Stimulated activated CD8-positive, alpha-beta memory T cell treated with anti-CD3 and anti-CD28 coated beads, Interleukin-7, amount 100 ng/mL, for 48 hours (primary cell): Measurements from ENCODE around the gene XPNPEP2.

Source experiments
- DNase-seq, 2 donors: peaks; one replicate each; pipeline ENCODE4 v3.0.0-alpha.2; 2020; ENCODE audit warnings: low read depth in 1 of 2; ENCODE audit errors: extremely low read depth in 1 of 2

The XPNPEP2 gene

GRCh38 chrX:129748305-129748704 is 9.5 kb downstream of the XPNPEP2 start:
- DNase-seq: no peak

DNA sequence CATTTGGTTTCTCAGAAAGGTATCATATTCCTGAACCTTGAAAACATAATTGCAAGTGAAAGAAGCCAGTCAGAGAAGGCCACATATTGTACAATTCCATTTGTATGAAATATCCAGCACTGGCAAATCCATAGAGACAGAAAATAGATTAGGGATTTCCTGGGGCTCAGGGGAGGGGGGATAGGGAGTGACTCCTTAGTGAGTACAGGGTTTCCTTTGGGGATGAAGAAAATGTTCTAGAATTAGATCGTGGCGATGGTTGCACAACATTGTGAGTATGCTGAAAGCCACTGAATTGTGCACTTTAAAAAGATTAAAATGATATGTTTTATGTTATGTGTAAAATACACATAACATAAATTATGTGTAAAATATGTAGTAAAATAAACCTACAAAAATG is 10.3 kb downstream of the XPNPEP2 start:
- no peak for DNase-seq

DNA sequence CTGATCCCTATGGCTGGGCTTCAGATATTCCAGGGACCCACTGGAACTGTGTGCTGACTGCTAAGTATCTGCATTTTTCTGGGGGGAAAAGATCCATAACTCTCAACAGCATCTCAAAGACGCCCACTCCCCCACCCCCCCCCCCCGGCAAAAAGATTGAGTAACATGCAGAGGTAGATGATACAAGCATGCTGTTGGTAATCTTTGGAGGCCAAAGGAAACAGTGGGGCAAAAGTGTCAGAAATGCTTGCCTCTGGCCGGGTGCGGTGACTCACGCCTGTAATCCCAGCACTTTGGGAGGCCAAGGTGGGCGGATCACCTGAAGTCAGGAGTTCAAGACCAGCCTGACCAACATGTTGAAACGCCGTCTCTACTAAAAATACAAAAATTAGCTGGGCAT is 12.2 kb downstream of the XPNPEP2 start:
- no peak for DNase-seq

- DNase-seq: no peak
These were observed 15.6 kb downstream of the XPNPEP2 start for GRCh38 chrX:129754056-129755024.

- DNase-seq: no peak
These were observed 17.2 kb downstream of the XPNPEP2 start for GRCh38 chrX:129755779-129756650.

DNA sequence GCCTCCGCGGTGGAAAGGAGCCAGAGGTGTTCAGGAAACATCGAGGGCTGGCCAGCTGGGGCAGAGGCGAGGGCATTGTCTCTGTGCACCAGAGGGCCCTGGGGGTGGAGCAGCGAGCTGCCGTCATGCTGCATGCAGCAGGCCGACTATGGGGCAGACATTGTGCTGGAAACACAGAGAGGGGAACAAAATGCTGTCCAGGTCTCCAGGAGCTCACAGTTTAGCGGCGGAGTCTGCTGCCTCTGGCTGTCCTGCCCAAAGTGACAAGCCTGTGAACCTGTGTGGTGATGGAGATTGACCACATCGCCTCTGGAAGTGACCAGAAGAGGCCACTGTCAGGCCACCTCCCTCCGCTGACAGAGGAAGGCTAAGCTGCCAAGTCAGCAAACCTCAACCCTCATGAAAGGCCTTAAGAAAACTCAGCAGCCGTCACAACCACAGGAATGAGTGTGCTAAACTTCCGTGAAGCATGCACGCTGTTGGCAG is 20.8 kb downstream of the XPNPEP2 start:
- peak in 1 of 2 donors; percentile 53 for DNase-seq

GRCh38 chrX:129760155-129760554 is 21.4 kb downstream of the XPNPEP2 start:
- DNase-seq: no peak

GRCh38 chrX:129760981-129761380 is 22.2 kb downstream of the XPNPEP2 start:
- no peak for DNase-seq

- no peak for DNase-seq
These were observed 22.8 kb downstream of the XPNPEP2 start for GRCh38 chrX:129761596-129761995.

GRCh38 chrX:129762448-129762847 is 23.7 kb downstream of the XPNPEP2 start:
- DNase-seq: no peak

- DNase-seq: no peak
These were observed 24.9 kb downstream of the XPNPEP2 start for GRCh38 chrX:129763666-129764065.

DNA sequence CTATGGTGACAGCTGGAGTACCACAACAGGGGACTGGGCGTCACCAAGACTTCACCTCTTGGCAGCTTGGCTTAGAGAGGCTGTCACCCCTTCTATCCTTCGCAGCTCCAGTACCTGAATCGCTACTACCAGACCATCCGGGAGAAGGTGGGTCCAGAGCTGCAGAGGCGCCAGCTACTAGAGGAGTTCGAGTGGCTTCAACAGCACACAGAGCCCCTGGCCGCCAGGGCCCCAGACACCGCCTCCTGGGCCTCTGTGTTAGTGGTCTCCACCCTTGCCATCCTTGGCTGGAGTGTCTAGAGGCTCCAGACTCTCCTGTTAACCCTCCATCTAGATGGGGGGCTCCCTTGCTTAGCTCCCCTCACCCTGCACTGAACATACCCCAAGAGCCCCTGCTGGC is 29.4 kb downstream of the XPNPEP2 start:
- no peak for DNase-seq

- no peak for DNase-seq
These were observed 30.0 kb downstream of the XPNPEP2 start for GRCh38 chrX:129768586-129769466.

DNA sequence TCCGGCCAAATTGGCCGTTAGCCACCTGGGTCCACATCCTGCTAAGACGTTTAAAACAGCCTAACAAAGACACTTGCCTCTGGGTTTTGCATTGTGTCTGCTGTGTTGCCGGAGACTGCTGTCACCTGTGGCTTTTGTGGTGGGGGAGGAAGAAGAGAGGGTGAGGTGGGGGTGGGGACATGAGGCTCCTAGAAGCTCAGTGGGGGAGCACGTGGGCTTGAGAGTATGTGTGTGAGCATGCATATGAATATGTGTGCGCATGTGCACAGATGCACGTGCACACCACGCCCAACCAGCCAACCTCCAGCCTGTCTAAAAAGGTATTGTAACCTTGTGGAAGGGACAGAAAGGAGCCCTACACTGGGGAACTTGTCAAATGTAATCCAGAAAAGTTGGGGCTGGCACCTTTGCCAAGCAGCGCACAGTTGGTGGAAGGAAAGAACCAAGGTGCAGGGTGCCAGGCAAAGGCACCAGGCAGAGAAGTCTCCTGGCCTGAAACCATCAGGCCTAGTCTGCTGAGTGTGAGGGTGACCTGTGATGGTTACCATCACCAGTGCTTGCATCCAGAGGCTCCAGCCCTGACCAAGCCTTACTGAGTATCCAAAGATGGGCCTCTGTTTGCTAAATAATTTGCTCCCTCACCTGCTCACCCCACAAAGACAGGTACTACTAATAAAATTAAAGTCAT is 30.8 kb downstream of the XPNPEP2 start:
- DNase-seq: peak in 1 of 2 donors; percentile 56

DNA sequence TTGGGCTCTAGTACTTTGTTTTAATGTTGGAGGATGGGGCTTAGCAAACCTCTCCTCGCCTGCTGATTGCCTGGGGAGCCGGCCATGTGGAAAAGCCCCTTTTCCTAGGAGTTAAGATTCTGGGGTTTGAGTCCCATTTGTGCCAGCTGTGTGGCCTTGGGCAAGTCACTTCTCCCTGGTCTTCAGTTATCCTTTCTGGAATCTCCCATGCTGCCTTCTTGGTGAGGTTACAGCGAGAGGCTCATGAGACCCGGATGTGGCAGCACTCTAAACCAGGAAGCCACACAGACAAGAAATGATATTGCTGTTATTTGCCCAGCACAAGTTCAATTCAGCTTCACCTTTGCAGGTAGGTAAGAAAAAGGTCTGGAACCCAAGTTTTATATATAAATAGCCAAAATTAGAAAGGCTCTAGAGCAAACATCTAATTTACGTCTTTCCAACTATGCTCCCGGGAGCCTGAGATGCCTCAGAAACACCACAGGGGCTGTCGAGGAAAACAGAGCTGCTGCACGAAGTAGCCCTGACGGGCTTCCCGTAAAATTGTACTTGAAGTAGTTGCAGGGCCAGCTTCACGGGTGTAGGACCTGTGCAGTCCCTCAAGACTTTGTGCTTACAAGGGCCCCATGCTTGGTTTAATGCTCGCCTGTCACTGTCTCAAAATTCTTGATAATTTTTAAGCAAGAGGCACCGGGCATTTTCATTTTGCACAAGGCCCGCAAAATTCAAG is 32.7 kb downstream of the XPNPEP2 start:
- DNase-seq: no peak

DNA sequence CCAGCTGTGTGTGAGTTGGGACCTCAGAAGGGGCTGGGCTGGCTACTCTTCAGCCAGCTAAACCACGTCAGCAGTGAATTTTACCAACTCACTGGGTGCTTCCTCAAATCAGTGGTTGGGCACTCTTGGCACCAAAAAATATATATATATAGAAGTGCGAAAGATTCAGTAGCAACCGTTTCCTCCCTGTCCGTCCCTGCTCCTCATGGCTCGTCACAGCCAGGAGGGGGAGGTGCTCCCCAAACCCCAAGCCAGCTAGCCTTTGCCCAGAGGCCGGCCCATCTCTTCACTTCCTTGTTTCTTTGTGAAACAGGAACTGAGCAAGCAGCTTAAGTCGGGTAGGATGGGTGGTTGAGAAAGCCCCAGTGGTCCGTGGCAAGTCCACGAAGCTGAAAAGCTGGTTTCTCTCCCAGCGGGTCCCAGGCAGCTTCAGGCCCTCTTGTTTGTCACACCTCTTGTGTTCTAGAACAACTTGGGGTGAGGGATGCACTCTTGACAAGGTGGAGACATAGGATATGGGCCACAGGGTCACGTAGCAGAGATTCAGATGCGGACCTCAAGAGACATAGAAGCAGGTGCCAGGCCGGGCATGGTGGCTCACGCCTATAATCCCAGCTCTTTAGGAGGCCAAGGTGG is 34.1 kb downstream of the XPNPEP2 start:
- DNase-seq: no peak

DNA sequence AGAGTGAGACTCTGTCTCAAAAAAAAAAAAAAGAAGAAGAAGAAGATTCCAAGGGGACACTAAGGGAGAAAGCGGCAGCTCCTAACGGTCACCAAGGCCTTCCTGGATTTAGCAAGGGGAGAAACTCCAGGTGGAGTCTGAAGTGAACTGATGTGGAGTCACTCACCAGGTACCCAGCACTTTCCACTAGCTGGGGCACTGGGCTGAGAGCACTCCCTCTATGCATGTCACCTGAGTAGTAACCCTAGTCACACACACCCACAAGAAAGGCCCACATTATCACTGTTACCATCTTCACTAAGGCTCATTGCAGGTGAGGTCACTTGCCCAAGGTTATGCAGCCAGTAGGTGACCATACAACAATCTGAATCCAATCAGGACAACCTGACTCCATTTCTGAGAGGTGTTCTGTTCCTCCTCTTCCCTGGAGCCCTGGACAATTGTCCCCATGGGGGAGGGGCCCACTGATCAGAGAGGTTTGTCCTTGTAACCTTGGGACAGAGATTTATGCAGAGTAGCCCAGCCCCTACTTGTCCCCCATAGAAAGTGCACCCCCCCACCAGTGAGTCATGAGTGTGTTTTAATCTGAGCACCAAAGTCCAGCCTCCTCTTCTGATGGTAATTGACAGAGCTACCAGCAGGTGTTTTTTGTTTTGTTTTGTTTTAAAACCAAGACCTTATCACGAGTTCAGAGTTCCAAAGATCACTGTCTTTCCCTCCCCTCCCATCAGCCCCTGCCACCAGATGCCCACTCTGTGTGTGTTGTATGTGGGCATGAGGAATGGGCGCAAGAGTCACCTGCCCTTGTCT is 35.1 kb downstream of the XPNPEP2 start:
- no peak for DNase-seq
